HEK293 (cell line): ENCODE results near the gene PCK1.
A peak's percentile ranks its signal among the peaks of the same experiment; 100 is the strongest.

Experiments
- GLIS1 ChIP-seq: fragments of 450-650 bp; formaldehyde crosslinking; IDR thresholded peaks from 2 replicates; pipeline ENCODE4 v1.5.1; 2016; ENCODE audit warnings: missing biosample characterization, missing genetic modification characterization
- IKZF3 ChIP-seq: fragments of 450-650 bp; IDR thresholded peaks from 2 replicates; pipeline ENCODE4 v1.5.0; 2018; ENCODE audit warnings: missing biosample characterization, mild to moderate bottlenecking, missing genetic modification characterization, moderate library complexity
- PRDM1 ChIP-seq: fragments of 450-650 bp; formaldehyde crosslinking; IDR thresholded peaks from 2 replicates; pipeline ENCODE4; 2016; ENCODE audit warnings: missing biosample characterization, missing genetic modification characterization
- SALL2 ChIP-seq: fragments of 450-650 bp; formaldehyde crosslinking; IDR thresholded peaks from 2 replicates; pipeline ENCODE4 v1.5.0; 2017; ENCODE audit warnings: missing biosample characterization, mild to moderate bottlenecking, missing genetic modification characterization, borderline replicate concordance
- SCRT1 ChIP-seq: fragments of 450-650 bp; formaldehyde crosslinking; IDR thresholded peaks from 2 replicates; pipeline ENCODE4 v1.5.1; 2016; ENCODE audit warnings: missing biosample characterization, missing genetic modification characterization, borderline replicate concordance
- SP7 ChIP-seq: fragments of 450-650 bp; formaldehyde crosslinking; IDR thresholded peaks from 2 replicates; pipeline ENCODE4 v1.5.1; 2016; ENCODE audit warnings: missing biosample characterization, missing genetic modification characterization
- TCF7L2 ChIP-seq: IDR thresholded peaks from 2 replicates; pipeline ENCODE4 v1.6.1; 2011; ENCODE audit warnings: low read depth, mild to moderate bottlenecking, inconsistent platforms, low read length, moderate library complexity, borderline replicate concordance
- YY1 ChIP-seq: fragments of 450-650 bp; formaldehyde crosslinking; IDR thresholded peaks from 2 replicates; pipeline ENCODE4 v1.5.1; 2018; ENCODE audit warnings: missing biosample characterization, missing genetic modification characterization
- YY2 ChIP-seq: fragments of 450-650 bp; formaldehyde crosslinking; IDR thresholded peaks from 2 replicates; pipeline ENCODE4 v1.5.1; 2016; ENCODE audit warnings: missing biosample characterization, missing genetic modification characterization
- ZBTB10 ChIP-seq: fragments of 450-650 bp; formaldehyde crosslinking; IDR thresholded peaks from 2 replicates; pipeline ENCODE4 v1.5.1; 2016; ENCODE audit warnings: missing biosample characterization, missing genetic modification characterization
- ZBTB44 ChIP-seq: fragments of 450-650 bp; IDR thresholded peaks from 2 replicates; pipeline ENCODE4 v1.5.1; 2018; ENCODE audit warnings: missing biosample characterization, mild to moderate bottlenecking, missing genetic modification characterization
- ZBTB7A ChIP-seq: fragments of 450-650 bp; formaldehyde crosslinking; IDR thresholded peaks from 2 replicates; pipeline ENCODE4 v1.5.1; 2016; ENCODE audit warnings: low read depth, missing biosample characterization, missing genetic modification characterization
- ZNF10 ChIP-seq: fragments of 450-650 bp; formaldehyde crosslinking; IDR thresholded peaks from 2 replicates; pipeline ENCODE4 v1.5.1; 2017; ENCODE audit warnings: missing biosample characterization, missing genetic modification characterization
- ZNF157 ChIP-seq: fragments of 450-650 bp; formaldehyde crosslinking; IDR thresholded peaks from 2 replicates; pipeline ENCODE4 v1.5.1; 2016; ENCODE audit warnings: missing biosample characterization, missing genetic modification characterization
- ZNF354C ChIP-seq: fragments of 450-650 bp; formaldehyde crosslinking; IDR thresholded peaks from 2 replicates; pipeline ENCODE4 v1.5.1; 2016; ENCODE audit warnings: missing biosample characterization, missing genetic modification characterization, low read depth, borderline replicate concordance
- ZNF366 ChIP-seq: fragments of 450-650 bp; formaldehyde crosslinking; conservative IDR thresholded peaks from 2 replicates; pipeline ENCODE4 v1.5.1; 2016; ENCODE audit warnings: missing biosample characterization, missing genetic modification characterization
- ZNF426 ChIP-seq: fragments of 450-650 bp; formaldehyde crosslinking; IDR thresholded peaks from 2 replicates; pipeline ENCODE4 v1.5.1; 2017; ENCODE audit warnings: missing biosample characterization, missing genetic modification characterization, mild to moderate bottlenecking, inconsistent platforms, moderate library complexity
- ZNF571 ChIP-seq: fragments of 450-650 bp; formaldehyde crosslinking; IDR thresholded peaks from 2 replicates; pipeline ENCODE4 v1.5.0; 2017; ENCODE audit warnings: missing biosample characterization, missing genetic modification characterization
- ZNF660 ChIP-seq: fragments of 450-650 bp; IDR thresholded peaks from 2 replicates; pipeline ENCODE4 v1.5.1; 2018; ENCODE audit warnings: missing biosample characterization, mild to moderate bottlenecking, missing genetic modification characterization
- ZNF843 ChIP-seq: fragments of 450-650 bp; formaldehyde crosslinking; IDR thresholded peaks from 2 replicates; pipeline ENCODE4 v1.5.1; 2016; ENCODE audit warnings: missing biosample characterization, missing genetic modification characterization
- ZSCAN18 ChIP-seq: fragments of 450-650 bp; formaldehyde crosslinking; IDR thresholded peaks from 2 replicates; pipeline ENCODE4 v1.5.1; 2016; ENCODE audit warnings: missing biosample characterization, missing genetic modification characterization
- TF ChIP-seq, protein P1 (sequence below): fragments of 450-650 bp; formaldehyde crosslinking; IDR thresholded peaks from 2 replicates; pipeline ENCODE4 v1.5.1; 2016; ENCODE audit warnings: missing biosample characterization, missing genetic modification characterization
- TF ChIP-seq, protein P2 (sequence below): fragments of 450-650 bp; formaldehyde crosslinking; IDR thresholded peaks from 2 replicates; pipeline ENCODE4 v1.5.1; 2016; ENCODE audit warnings: missing biosample characterization, missing genetic modification characterization
- TF ChIP-seq, protein P3 (sequence below): fragments of 450-650 bp; formaldehyde crosslinking; IDR thresholded peaks from 2 replicates; pipeline ENCODE4 v1.5.1; 2016; ENCODE audit warnings: missing biosample characterization, missing genetic modification characterization
- TF ChIP-seq, protein P4 (sequence below): fragments of 450-650 bp; formaldehyde crosslinking; IDR thresholded peaks from 2 replicates; pipeline ENCODE4 v1.5.1; 2017; ENCODE audit warnings: missing biosample characterization, missing genetic modification characterization
- TF ChIP-seq, protein P5 (sequence below): fragments of 450-650 bp; formaldehyde crosslinking; IDR thresholded peaks from 2 replicates; pipeline ENCODE4 v1.5.1; 2016; ENCODE audit warnings: missing biosample characterization, missing genetic modification characterization

The PCK1 gene

DNA sequence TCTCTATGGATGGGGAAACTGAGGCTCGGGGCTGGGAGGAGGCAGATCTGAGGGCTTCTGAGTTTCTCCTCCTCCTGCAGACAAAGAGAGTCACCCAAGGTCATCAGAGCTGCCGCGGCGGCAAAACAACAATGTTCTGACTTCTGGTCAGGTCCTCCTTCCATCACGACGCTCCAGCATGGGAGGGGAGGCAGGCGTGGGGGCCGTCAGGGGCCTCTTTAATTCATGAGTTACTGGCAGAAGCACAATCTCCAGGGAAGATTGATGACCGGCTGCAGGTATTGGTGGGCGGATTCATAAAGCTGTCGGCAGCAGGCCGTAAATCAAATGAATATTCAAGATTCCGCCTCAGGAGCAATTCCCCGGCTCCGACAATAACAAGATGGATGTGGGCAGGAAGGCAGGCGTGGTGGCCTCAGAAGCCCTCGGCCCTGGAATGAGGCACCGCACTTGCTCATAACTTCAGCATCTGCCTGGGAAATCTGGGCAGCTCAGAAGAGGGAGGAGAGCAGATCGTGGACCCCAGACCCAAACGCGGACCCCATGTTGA lies 19.1 kb downstream of the PCK1 start (continued):
- TF ChIP-seq, protein P1, sequence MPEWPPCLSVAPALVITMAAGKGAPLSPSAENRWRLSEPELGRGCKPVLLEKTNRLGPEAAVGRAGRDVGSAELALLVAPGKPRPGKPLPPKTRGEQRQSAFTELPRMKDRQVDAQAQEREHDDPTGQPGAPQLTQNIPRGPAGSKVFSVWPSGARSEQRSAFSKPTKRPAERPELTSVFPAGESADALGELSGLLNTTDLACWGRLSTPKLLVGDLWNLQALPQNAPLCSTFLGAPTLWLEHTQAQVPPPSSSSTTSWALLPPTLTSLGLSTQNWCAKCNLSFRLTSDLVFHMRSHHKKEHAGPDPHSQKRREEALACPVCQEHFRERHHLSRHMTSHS (tag by site-specific recombination) = peak; percentile 91
- TF ChIP-seq ZBTB7A (tag by site-specific recombination) (no peak), ZSCAN18 (tag by site-specific recombination) (peak; percentile 70; the same call in 1 of the 2 replicates), ZNF426 (tag by site-specific recombination) (no peak), ZNF571 (no peak), SCRT1 (tag by site-specific recombination) (peak; percentile 55; the same call in 1 of the 2 replicates), IKZF3 (peak; percentile 90), YY2 (peak; percentile 53; the same call in 1 of the 2 replicates), ZNF366 (peak; percentile 68; the same call in 1 of the 2 replicates), TCF7L2 (peak; percentile 37; the same call in 1 of the 2 replicates), ZBTB44 (tag by site-specific recombination) (peak; percentile 92), ZNF843 (tag by site-specific recombination) (peak; percentile 94), PRDM1 (tag by site-specific recombination) (no peak), SALL2 (tag by site-specific recombination) (no peak), YY1 (tag by site-specific recombination) (peak; percentile 75), ZNF10 (tag by site-specific recombination) (peak; percentile 67), ZNF354C (tag by site-specific recombination) (no peak), GLIS1 (peak; percentile 82), ZNF660 (tag by site-specific recombination) (no peak), SP7 (tag by site-specific recombination) (peak; percentile 99), ZNF157 (tag by site-specific recombination) (no peak), ZBTB10 (no peak)
- TF ChIP-seq, protein P2, sequence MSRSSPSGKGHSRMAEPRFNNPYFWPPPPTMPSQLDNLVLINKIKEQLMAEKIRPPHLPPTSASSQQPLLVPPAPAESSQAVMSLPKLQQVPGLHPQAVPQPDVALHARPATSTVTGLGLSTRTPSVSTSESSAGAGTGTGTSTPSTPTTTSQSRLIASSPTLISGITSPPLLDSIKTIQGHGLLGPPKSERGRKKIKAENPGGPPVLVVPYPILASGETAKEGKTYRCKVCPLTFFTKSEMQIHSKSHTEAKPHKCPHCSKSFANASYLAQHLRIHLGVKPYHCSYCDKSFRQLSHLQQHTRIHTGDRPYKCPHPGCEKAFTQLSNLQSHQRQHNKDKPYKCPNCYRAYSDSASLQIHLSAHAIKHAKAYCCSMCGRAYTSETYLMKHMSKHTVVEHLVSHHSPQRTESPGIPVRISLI = no peak
- TF ChIP-seq, protein P3, sequence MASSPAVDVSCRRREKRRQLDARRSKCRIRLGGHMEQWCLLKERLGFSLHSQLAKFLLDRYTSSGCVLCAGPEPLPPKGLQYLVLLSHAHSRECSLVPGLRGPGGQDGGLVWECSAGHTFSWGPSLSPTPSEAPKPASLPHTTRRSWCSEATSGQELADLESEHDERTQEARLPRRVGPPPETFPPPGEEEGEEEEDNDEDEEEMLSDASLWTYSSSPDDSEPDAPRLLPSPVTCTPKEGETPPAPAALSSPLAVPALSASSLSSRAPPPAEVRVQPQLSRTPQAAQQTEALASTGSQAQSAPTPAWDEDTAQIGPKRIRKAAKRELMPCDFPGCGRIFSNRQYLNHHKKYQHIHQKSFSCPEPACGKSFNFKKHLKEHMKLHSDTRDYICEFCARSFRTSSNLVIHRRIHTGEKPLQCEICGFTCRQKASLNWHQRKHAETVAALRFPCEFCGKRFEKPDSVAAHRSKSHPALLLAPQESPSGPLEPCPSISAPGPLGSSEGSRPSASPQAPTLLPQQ (tag by site-specific recombination) = 0 out of 2 replicates have a peak, but pooled peaks have one; percentile 58
- TF ChIP-seq, protein P4, sequence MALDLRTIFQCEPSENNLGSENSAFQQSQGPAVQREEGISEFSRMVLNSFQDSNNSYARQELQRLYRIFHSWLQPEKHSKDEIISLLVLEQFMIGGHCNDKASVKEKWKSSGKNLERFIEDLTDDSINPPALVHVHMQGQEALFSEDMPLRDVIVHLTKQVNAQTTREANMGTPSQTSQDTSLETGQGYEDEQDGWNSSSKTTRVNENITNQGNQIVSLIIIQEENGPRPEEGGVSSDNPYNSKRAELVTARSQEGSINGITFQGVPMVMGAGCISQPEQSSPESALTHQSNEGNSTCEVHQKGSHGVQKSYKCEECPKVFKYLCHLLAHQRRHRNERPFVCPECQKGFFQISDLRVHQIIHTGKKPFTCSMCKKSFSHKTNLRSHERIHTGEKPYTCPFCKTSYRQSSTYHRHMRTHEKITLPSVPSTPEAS (tag by site-specific recombination) = no peak
- TF ChIP-seq, protein P5, sequence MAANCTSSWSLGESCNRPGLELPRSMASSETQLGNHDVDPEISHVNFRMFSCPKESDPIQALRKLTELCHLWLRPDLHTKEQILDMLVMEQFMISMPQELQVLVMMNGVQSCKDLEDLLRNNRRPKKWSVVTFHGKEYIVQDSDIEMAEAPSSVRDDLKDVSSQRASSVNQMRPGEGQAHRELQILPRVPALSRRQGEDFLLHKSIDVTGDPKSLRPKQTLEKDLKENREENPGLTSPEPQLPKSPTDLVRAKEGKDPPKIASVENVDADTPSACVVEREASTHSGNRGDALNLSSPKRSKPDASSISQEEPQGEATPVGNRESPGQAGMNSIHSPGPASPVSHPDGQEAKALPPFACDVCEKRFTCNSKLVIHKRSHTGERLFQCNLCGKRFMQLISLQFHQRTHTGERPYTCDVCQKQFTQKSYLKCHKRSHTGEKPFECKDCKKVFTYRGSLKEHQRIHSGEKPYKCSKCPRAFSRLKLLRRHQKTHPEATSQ (tag by site-specific recombination) = no peak
